ENCODE results near the gene NUP35.

Gene NUP35

DNA sequence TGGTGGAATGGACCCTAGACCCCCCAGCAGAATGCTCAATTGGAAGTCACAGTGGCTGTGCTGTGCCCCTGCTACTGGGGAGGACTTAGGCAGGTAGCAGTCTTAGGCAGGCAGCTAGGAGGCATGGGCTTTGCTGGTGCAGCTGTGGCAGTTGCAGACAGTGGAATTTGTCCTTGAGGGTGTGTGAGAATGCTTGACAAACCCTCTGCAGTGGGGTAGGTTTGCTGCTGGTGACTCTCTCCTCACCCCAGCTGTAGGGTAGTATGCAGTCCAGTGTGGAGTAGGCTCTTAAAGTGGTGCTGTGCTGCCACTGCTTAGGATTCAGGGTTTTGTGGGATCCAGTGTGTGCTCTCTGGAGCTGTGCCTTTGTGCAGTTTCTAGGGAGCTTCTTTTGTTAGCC, 61.3 kb downstream of the NUP35 start:
- DNase-seq (ENCODE audit: low read depth in 2 of 2) = no peak
- no peak overlapping the region for H3K4me3 ChIP-seq (replicated peaks in 1 of 2; ENCODE audit: low read depth in 2 of 2, low read length in 2 of 2)
- TF ChIP-seq, protein P1, sequence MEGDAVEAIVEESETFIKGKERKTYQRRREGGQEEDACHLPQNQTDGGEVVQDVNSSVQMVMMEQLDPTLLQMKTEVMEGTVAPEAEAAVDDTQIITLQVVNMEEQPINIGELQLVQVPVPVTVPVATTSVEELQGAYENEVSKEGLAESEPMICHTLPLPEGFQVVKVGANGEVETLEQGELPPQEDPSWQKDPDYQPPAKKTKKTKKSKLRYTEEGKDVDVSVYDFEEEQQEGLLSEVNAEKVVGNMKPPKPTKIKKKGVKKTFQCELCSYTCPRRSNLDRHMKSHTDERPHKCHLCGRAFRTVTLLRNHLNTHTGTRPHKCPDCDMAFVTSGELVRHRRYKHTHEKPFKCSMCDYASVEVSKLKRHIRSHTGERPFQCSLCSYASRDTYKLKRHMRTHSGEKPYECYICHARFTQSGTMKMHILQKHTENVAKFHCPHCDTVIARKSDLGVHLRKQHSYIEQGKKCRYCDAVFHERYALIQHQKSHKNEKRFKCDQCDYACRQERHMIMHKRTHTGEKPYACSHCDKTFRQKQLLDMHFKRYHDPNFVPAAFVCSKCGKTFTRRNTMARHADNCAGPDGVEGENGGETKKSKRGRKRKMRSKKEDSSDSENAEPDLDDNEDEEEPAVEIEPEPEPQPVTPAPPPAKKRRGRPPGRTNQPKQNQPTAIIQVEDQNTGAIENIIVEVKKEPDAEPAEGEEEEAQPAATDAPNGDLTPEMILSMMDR (IDR thresholded peaks at IDR 0.05; ENCODE audit: low read depth, low read length) = no peak

DNA sequence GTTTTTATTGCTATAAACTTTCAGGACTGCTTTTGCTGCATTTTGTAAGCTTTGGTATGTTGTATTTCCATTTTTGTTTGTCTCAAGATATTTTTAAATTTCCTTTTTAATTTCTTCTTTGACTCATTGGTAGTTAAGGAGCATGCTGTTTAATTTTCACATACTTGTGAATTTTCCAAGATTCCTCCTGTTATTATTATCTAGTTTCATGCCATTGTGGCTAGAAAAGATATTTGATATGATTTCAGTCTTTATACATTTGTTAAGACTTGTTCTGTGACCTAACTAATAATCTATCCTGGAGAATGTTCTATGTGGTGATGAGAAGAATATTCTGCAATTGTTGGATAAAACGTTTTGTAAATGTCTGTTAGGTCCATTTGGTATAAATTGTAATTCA, 62.1 kb downstream of the NUP35 start:
- no peak overlapping the region for H3K4me3 ChIP-seq (replicated peaks in 1 of 2; ENCODE audit: low read depth in 2 of 2, low read length in 2 of 2)
- TF ChIP-seq, protein P1 (IDR thresholded peaks at IDR 0.05; ENCODE audit: low read depth, low read length) = no peak
- no peak for DNase-seq (ENCODE audit: low read depth in 2 of 2)

DNA sequence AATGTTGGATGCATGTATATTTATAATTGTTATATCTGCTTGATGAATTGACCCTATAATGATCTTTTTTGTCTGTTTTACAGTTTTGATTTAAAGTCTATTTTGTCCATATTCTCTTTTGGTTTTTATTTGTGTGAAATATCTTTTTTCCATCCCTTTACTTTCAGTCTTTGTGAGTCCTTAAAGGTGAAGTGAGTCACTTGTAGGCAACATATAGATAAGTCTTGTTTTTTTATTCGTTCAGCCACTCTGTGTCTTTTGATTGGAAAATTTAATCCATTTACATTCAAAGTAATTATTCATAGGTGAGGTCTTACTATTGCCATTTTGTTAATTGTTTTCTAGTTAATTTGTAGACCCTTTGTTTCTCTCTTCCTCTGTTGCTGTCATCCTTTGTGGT, 62.5 kb downstream of the NUP35 start:
- TF ChIP-seq, protein P1 (IDR thresholded peaks at IDR 0.05; ENCODE audit: low read depth, low read length) = no peak
- no peak for DNase-seq (ENCODE audit: low read depth in 2 of 2)

DNA sequence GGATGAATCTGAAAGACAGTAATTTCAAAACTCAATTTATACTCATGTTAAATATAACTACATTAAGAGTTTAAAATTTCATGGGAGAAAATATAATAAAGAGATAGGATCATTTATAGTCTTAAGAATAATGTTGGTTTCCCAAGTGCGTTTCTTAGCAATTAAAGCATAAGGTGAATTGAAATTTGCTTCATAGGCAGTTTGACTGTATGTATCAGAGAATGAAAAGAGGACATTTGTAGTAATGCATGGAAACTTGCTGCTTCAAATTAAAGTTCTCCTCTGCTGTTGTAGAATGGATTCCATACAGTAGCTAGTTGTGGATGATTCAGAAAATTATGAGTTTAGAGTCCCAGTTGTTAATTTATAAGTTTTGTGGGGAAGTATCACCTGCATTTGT, 68.1 kb downstream of the NUP35 start:
- no peak for DNase-seq (ENCODE audit: low read depth in 2 of 2)
- H3K4me3 ChIP-seq (replicated peaks in 1 of 2; ENCODE audit: low read depth in 2 of 2, low read length in 2 of 2) = no peak overlapping the region
- TF ChIP-seq, protein P1 (IDR thresholded peaks at IDR 0.05; ENCODE audit: low read depth, low read length) = no peak

More for the DNA sequence above, 62.5 kb downstream of the NUP35 start:
- H3K4me3 ChIP-seq (replicated peaks in 1 of 2; ENCODE audit: low read depth in 2 of 2, low read length in 2 of 2) = no peak overlapping the region

DNA sequence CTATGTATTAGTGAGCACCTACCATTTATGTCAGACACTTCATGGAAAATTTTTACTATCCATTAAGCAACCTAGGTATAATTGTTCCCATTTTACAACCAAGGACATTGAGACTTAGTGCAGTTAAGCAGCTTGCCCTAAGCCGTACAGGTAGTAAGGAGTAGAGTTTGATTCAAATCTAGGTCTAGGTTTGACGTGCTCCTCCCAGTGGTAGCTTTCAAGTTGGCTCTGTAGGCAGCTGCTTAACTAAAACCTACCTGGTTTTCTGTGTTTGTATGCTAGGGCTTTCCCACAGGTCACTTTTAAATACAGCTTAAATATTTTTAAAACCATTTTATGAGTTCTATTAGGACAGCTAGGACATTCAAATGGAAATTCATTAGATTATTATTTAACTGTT, 69.7 kb downstream of the NUP35 start:
- TF ChIP-seq, protein P1 (IDR thresholded peaks at IDR 0.05; ENCODE audit: low read depth, low read length) = no peak
- no peak overlapping the region for H3K4me3 ChIP-seq (replicated peaks in 1 of 2; ENCODE audit: low read depth in 2 of 2, low read length in 2 of 2)
- no peak for DNase-seq (ENCODE audit: low read depth in 2 of 2)

DNA sequence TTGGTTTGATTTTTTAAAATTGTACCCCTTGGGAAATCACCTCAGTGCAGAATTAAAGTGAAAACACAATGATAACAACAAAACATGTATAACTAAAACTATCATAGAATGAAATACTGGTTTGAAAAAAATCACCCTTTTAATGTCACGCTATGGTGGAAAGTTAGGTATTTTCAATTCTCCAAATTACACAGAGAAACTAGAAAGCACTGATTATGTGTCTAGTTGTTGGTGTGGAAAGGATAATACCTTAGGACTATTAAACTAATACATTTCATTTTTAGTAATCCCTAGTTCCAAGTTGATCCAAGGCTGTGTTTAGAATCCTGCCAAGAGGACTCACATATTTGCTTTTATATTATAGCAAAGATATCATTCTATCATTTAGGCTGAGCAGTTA, 71.2 kb downstream of the NUP35 start:
- H3K4me3 ChIP-seq (replicated peaks in 1 of 2; ENCODE audit: low read depth in 2 of 2, low read length in 2 of 2) = no peak overlapping the region
- DNase-seq (ENCODE audit: low read depth in 2 of 2) = no peak
- TF ChIP-seq, protein P1 (IDR thresholded peaks at IDR 0.05; ENCODE audit: low read depth, low read length) = no peak

DNA sequence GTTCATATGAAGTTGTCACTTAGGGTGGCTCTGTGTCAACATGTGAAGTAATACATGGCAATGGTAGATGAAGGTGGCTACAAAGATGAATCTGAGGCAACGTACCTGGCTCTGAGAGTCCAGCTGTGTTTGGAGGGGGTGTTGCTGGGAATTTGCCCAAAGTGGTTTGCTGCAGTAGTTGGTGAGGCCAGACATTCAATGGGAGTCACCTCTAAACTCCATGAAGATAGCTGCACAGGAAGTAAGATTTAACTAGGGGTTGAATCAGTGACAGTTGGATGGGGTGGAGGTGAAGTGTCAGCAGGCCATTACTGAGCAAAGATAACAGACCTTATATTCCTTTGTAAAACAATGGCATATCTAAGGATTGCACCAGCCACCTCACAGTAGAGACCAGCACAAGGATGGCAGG, 71.8 kb downstream of the NUP35 start:
- TF ChIP-seq, protein P1 (IDR thresholded peaks at IDR 0.05; ENCODE audit: low read depth, low read length) = no peak
- no peak overlapping the region for H3K4me3 ChIP-seq (replicated peaks in 1 of 2; ENCODE audit: low read depth in 2 of 2, low read length in 2 of 2)
- no peak for DNase-seq (ENCODE audit: low read depth in 2 of 2)

Measured in cardiac fibroblast (primary cell).